Stimulated activated naive CD8-positive, alpha-beta T cell treated with anti-CD3 and anti-CD28 coated beads, Interleukin-15, Interleukin-2, amounts not matched to agents 100 ng/mL and 50 ng/mL, for 24 hours (primary cell): ENCODE data around the gene OR2F2.
A peak's percentile ranks its signal among the peaks of the same experiment; 100 is the strongest.

Experiments
- H3K27ac Mint-ChIP-seq: one replicate; pipeline ENCODE4 v1.8.0; 2021; ENCODE audit warnings: mild to moderate bottlenecking, mixed read lengths
- H3K27me3 Mint-ChIP-seq: one replicate; pipeline ENCODE4 v1.8.0; 2021; ENCODE audit warnings: mixed read lengths
- H3K36me3 Mint-ChIP-seq: one replicate; pipeline ENCODE4 v1.8.0; 2021; ENCODE audit warnings: low read depth, mixed read lengths
- H3K4me1 Mint-ChIP-seq: one replicate; pipeline ENCODE4 v1.8.0; 2021; ENCODE audit warnings: low read depth, mixed read lengths
- H3K4me3 Mint-ChIP-seq: one replicate; pipeline ENCODE4 v1.8.0; 2021; ENCODE audit warnings: mild to moderate bottlenecking, mixed read lengths
- H3K9me3 Mint-ChIP-seq: one replicate; pipeline ENCODE4 v1.8.0; 2021; ENCODE audit warnings: mixed read lengths

The OR2F2 gene

DNA sequence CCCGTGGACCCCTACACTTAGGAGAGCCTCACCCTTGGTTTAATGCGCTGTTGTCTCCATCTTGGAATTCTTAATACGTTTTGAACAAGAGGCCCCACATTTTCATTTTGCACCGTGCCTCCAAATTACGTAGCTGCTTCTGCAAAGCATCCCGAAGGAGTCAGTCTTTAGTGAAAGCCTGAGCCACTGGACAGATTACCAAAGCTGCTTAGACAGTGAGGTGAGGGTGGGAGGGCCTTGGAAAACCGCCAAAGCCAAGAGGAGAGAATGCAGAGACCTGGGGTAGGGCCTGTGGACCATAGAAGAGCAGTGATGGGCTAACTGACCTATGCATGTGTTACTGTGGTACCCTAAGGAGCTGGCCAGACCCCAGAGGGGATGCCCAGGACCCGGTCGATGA is 28.9 kb upstream of the OR2F2 start:
- H3K4me1 Mint-ChIP-seq, result peaks cover 22% of the 10 kb centered on the region
- H3K4me3 Mint-ChIP-seq, result no peak overlapping the region
- no peak overlapping the region for H3K27ac Mint-ChIP-seq
- no peaks in the 10 kb centered on the region for H3K9me3 Mint-ChIP-seq
- peaks cover 6% of the 10 kb centered on the region for H3K27me3 Mint-ChIP-seq
- H3K36me3 Mint-ChIP-seq, result no peaks in the 10 kb centered on the region

GRCh38 chr7:143906895-143907294 is 28.1 kb upstream of the OR2F2 start:
- Mint-ChIP-seq H3K27me3 (peaks cover 6% of the 10 kb centered on the region), H3K9me3 (no peaks in the 10 kb centered on the region), H3K4me3 (no peak overlapping the region), H3K4me1 (peaks cover 17% of the 10 kb centered on the region), H3K27ac (no peak overlapping the region), H3K36me3 (no peaks in the 10 kb centered on the region)

DNA sequence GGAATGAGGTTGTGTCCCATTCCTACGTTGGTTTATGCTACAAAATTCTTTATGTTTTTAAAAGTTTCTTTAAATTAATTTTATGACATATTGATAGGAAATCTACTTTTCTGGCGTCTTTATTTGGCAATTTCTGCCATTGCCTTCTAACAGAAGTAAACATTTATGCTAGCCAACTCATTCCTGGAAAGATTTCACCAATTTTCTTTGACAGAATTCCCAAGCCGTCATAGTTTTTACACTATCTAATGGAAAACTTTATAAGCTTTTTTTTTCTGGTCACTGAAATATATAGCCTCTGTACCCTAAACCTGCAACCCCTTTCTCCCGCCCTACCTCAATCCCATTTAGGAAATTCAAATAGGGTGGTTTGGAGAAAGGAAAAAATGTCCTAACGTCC is 26.9 kb upstream of the OR2F2 start:
- Mint-ChIP-seq H3K36me3 (no peaks in the 10 kb centered on the region), H3K27me3 (peaks cover 6% of the 10 kb centered on the region), H3K4me1 (peaks cover 14% of the 10 kb centered on the region), H3K27ac (no peak overlapping the region), H3K9me3 (no peaks in the 10 kb centered on the region), H3K4me3 (no peak overlapping the region)

DNA sequence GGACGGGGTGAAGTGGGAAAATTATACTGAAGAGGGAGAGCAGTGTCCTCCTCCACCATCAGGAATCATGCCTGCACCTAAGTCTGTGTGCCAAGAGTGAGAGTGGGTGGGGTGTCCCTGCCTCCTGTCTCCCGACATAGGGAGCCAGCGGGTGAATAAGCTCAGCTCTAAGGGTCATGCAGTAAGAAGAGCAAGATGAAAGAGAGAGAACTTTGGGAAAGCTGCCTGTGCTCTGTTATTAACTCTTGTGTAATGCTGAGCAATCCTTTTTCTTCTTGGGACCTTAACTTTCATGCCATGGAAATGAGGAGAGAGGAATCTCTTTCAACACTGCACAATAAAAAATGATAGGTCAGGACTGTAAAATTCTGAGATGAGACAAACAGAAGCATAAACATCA is 25.2 kb upstream of the OR2F2 start:
- Mint-ChIP-seq H3K27ac (no peak overlapping the region), H3K27me3 (peaks cover 6% of the 10 kb centered on the region), H3K4me3 (no peak overlapping the region), H3K9me3 (no peaks in the 10 kb centered on the region), H3K36me3 (no peaks in the 10 kb centered on the region), H3K4me1 (peaks cover 18% of the 10 kb centered on the region)

- Mint-ChIP-seq H3K36me3 (no peaks in the 10 kb centered on the region), H3K9me3 (no peaks in the 10 kb centered on the region), H3K4me1 (peaks cover 18% of the 10 kb centered on the region), H3K4me3 (no peak overlapping the region), H3K27ac (no peak overlapping the region), H3K27me3 (peaks cover 6% of the 10 kb centered on the region)
These were observed 24.4 kb upstream of the OR2F2 start for GRCh38 chr7:143910473-143911248.

DNA sequence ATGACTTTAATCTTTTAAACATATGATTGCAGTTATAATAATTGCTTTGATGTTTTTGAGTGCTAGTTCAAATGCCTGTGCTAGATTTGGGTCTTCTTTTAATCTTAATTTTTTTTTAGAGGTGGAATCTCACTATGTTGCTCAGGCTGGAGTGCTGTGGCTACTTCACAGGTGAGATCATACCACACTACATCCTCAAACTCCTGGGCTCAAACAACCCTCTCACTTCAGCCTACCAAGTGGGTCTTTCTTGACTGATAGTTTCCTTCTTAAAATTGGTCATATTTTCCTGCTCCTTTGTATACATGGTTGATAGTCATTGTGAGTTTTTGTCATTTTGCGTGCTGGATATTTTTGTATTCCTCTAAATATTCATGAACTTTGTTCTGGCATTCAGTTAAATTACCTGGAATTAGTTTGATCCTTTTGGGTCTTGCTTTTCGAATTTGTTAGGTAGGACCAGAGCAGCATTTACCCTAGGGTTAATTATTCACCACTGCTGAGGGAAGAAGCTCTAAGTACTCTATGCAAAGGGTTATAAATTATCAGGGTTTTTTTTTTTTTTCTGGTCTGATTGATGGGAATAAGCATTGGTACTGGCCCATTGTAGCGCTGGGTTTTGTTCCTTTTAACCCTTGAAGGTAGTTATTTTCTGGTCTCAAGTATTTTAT is 21.0 kb upstream of the OR2F2 start:
- no peaks in the 10 kb centered on the region for H3K9me3 Mint-ChIP-seq
- peak overlapping the region; percentile 18 for H3K27ac Mint-ChIP-seq
- H3K4me3 Mint-ChIP-seq, result no peak overlapping the region
- H3K36me3 Mint-ChIP-seq, result no peaks in the 10 kb centered on the region
- H3K4me1 Mint-ChIP-seq, result peaks cover 12% of the 10 kb centered on the region
- H3K27me3 Mint-ChIP-seq, result peaks cover 14% of the 10 kb centered on the region

GRCh38 chr7:143914938-143915652 is 19.9 kb upstream of the OR2F2 start:
- Mint-ChIP-seq H3K27ac (no peak overlapping the region), H3K9me3 (no peaks in the 10 kb centered on the region), H3K4me1 (peaks cover 12% of the 10 kb centered on the region), H3K36me3 (no peaks in the 10 kb centered on the region), H3K27me3 (peaks cover 23% of the 10 kb centered on the region), H3K4me3 (no peak overlapping the region)

DNA sequence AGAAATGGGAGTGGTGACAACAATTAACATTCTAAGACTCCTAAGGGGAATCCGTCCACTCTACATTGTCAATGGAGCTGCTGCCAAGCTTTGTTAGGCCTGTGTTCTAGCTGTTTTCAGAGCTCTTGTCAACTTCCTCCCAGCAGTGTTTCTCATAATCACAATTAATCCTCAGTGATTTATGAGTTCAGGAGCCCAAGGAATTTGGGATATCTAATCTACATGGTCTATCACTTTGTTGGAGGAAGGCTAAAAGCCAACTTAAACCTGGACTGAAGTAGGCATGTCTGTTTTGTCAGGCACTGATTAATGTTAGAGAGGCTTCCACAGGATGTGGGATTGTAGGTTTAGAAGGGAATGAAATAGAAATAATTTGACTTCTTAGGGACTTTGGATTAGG is 10.2 kb upstream of the OR2F2 start:
- H3K4me1 Mint-ChIP-seq, result peaks cover 10% of the 10 kb centered on the region
- H3K36me3 Mint-ChIP-seq, result no peaks in the 10 kb centered on the region
- no peak overlapping the region for H3K27ac Mint-ChIP-seq
- H3K27me3 Mint-ChIP-seq, result peaks cover 23% of the 10 kb centered on the region
- no peaks in the 10 kb centered on the region for H3K9me3 Mint-ChIP-seq
- H3K4me3 Mint-ChIP-seq, result no peak overlapping the region

DNA sequence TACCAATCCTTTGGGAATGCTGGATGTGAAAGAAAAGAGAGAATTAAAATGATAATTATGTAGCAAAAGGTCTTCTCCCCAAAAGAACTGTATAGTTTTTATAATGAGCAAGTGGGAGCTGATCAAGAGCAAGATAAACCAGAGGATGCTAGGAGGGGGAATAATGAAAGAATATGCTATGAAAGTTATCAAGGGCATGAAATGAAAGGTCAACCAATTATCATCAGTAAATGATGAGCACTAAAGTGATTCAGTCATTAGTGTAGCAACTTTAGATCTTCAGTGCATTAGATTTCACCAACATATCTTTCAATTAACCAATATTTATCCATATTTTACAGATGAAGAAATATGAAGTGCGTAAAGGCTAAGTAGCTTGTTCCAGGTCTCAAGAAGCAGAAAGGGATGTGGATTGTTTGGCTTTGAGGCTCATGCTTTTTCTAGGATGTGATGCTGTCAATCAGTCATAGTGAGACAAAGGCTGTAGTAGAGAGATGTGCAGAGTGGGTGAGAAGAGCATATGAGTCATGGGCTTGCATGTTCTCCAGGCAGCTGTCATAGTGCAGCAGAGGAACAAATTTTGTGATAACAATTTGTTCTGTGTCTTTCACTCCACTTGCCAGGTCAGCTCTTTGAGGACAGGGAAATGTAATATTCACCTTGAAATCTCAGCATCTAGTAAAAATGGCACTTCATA is 5.7 kb upstream of the OR2F2 start:
- Mint-ChIP-seq H3K27ac (no peak overlapping the region), H3K27me3 (peaks cover 5% of the 10 kb centered on the region), H3K9me3 (peaks cover 6% of the 10 kb centered on the region), H3K36me3 (no peaks in the 10 kb centered on the region), H3K4me1 (peaks cover 10% of the 10 kb centered on the region), H3K4me3 (no peak overlapping the region)

GRCh38 chr7:143931739-143932138 is 3.3 kb upstream of the OR2F2 start:
- no peaks in the 10 kb centered on the region for H3K36me3 Mint-ChIP-seq
- H3K27ac Mint-ChIP-seq, result no peak overlapping the region
- H3K27me3 Mint-ChIP-seq, result peaks cover 11% of the 10 kb centered on the region
- H3K9me3 Mint-ChIP-seq, result peaks cover 6% of the 10 kb centered on the region
- no peak overlapping the region for H3K4me3 Mint-ChIP-seq
- H3K4me1 Mint-ChIP-seq, result peaks cover 10% of the 10 kb centered on the region

DNA sequence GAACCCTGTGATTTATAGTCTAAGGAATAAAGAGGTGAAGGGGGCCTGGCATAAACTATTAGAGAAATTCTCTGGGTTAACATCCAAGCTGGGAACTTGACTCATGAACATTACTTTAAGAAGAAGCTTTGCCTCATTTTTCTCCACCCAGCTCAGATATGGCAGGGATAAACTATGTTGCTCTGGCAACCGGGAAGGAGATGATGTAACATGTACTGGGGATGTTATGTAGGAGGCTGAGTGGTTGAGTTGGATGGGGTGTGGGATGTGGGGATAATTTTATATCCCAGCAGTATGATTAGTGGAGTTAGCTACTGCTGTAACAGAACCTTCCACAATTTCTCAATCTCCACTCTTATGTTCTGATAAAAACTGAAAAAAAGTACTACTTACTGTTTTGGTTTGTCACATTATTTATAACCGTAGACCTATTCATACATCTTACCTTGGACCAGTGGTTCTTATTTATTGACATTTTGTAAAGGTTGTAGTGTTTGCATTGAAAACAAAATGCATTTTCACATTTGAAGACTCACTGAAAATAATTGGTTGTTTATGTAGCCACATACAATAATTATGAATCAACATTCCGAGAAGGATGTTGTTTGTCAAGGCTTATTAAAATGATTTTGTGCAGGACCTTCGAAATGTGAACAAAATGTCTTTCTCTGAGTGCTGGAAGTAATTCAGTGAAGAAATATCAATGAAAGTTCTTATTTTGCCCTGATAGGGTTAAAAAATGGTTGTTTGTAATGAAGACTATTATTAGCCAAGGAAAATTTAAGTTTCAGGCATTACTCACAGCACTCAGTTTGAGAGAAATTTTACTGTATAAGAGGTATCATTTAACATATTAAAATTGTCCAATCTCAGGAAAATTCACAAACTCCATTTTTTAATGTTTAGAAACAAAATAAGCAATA is 1.3 kb downstream of the OR2F2 start:
- Mint-ChIP-seq H3K9me3 (peaks cover 6% of the 10 kb centered on the region), H3K27ac (no peak overlapping the region), H3K36me3 (no peaks in the 10 kb centered on the region), H3K4me3 (no peak overlapping the region), H3K4me1 (no peaks in the 10 kb centered on the region), H3K27me3 (peaks cover 11% of the 10 kb centered on the region)

GRCh38 chr7:143938379-143939243 is 3.6 kb downstream of the OR2F2 start:
- Mint-ChIP-seq H3K36me3 (no peaks in the 10 kb centered on the region), H3K27ac (no peak overlapping the region), H3K9me3 (no peaks in the 10 kb centered on the region), H3K4me3 (no peak overlapping the region), H3K27me3 (peaks cover 10% of the 10 kb centered on the region), H3K4me1 (no peaks in the 10 kb centered on the region)

- Mint-ChIP-seq H3K36me3 (no peaks in the 10 kb centered on the region), H3K27me3 (peaks cover 31% of the 10 kb centered on the region), H3K9me3 (peaks cover 5% of the 10 kb centered on the region), H3K4me3 (no peak overlapping the region), H3K4me1 (no peaks in the 10 kb centered on the region), H3K27ac (no peak overlapping the region)
These were observed 10.4 kb downstream of the OR2F2 start for GRCh38 chr7:143945423-143945822.
